ENCODE results near the gene PARD3. TPM values are rescaled to one million over a fixed set of nuclear protein-coding genes. Genes with fewer than 3 reads are reported as not detected.

Gene PARD3
- total RNA-seq, 1 donor from 2014 or later: 58.7 TPM

DNA sequence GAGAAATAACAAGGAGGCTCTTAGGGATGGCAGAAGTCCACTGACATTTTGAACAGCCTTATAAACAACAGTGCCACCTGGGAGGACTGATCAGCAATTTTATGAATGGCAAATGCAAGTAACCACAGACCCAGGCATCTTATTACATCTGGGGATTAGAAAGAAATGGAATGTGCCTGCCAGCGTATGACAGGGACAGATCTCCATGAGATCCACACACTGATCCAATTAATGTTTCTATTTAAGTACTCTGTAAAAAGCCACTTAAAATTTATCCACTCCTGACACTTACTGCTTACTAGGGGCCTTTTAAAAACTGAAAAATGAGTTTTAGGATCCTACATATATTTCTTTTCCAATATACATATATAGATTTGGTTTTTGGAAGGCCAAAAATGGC is 28.6 kb downstream of the PARD3 start:
- H3K27me3 ChIP-seq: no peaks in the 10 kb centered on the region
- no peaks in the 10 kb centered on the region for H3K9me3 ChIP-seq (ENCODE audit: low read depth)
- Mint-ChIP-seq H3K36me3 (peaks cover 7% of the 10 kb centered on the region), H3K4me3 (no peak overlapping the region), H3K27ac (no peak overlapping the region), H3K4me1 (peaks cover 53% of the 10 kb centered on the region), H3K27me3 (ENCODE audit: insufficient read depth, low read depth) (no peaks in the 10 kb centered on the region), H3K9me3 (no peaks in the 10 kb centered on the region)
- H3K4me3 ChIP-seq: no peak overlapping the region
- no peak overlapping the region for H2AFZ ChIP-seq (replicated peaks)
- DNase-seq (ENCODE audit: low spot score): no peak
- peaks cover 60% of the 10 kb centered on the region for H4K20me1 ChIP-seq (ENCODE audit: low read depth)
- no peak overlapping the region for H3K4me2 ChIP-seq
- peaks cover 3% of the 10 kb centered on the region for H3F3A ChIP-seq (ENCODE audit: low read depth)
- TF ChIP-seq, protein P1, sequence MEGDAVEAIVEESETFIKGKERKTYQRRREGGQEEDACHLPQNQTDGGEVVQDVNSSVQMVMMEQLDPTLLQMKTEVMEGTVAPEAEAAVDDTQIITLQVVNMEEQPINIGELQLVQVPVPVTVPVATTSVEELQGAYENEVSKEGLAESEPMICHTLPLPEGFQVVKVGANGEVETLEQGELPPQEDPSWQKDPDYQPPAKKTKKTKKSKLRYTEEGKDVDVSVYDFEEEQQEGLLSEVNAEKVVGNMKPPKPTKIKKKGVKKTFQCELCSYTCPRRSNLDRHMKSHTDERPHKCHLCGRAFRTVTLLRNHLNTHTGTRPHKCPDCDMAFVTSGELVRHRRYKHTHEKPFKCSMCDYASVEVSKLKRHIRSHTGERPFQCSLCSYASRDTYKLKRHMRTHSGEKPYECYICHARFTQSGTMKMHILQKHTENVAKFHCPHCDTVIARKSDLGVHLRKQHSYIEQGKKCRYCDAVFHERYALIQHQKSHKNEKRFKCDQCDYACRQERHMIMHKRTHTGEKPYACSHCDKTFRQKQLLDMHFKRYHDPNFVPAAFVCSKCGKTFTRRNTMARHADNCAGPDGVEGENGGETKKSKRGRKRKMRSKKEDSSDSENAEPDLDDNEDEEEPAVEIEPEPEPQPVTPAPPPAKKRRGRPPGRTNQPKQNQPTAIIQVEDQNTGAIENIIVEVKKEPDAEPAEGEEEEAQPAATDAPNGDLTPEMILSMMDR (IDR thresholded peaks at IDR 0.05): no peak
- TF ChIP-seq EZH2phosphoT487 (IDR thresholded peaks at IDR 0.05) (no peak), EZH2 (IDR thresholded peaks at IDR 0.05) (no peak)
- H3K36me3 ChIP-seq: no peaks in the 10 kb centered on the region
- H3K79me2 ChIP-seq (ENCODE audit: low read depth): peaks cover 100% of the 10 kb centered on the region
- peaks cover 25% of the 10 kb centered on the region for H3K4me1 ChIP-seq
- no peak overlapping the region for H3K27ac ChIP-seq
- no peak overlapping the region for H3K9ac ChIP-seq

DNA sequence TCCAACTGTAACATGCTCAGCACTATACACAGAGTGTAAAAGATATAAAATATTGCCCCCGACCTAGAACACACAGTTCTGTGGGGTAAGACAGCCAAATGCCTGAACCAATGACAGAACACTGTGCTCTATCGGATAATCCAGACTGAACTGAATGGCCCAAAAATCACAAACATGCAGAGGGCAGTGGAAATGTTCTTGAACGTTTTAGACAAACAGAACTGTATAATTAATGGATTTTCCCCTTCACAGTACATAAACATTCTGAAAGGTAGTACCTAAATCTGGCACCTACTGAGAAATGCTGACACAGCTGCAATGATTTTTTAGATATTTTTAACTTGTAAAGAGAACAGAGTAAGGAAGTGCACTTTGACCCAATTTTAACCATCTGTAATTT is 33.4 kb downstream of the PARD3 start:
- Histone ChIP-seq H3K27ac (no peak overlapping the region), H3K27me3 (no peaks in the 10 kb centered on the region), H3K4me2 (peak overlapping the region; percentile 19), H3K9ac (no peak overlapping the region), H3K79me2 (ENCODE audit: low read depth) (peaks cover 100% of the 10 kb centered on the region), H3K4me1 (peaks cover 26% of the 10 kb centered on the region), H4K20me1 (ENCODE audit: low read depth) (peaks cover 71% of the 10 kb centered on the region), H3K9me3 (ENCODE audit: low read depth) (no peaks in the 10 kb centered on the region), H3K36me3 (no peaks in the 10 kb centered on the region), H3K4me3 (no peak overlapping the region), H3F3A (ENCODE audit: low read depth) (no peaks in the 10 kb centered on the region), H2AFZ (replicated peaks) (no peak overlapping the region)
- H3K4me1 Mint-ChIP-seq: peaks cover 56% of the 10 kb centered on the region
- H3K27me3 Mint-ChIP-seq (ENCODE audit: insufficient read depth, low read depth): no peaks in the 10 kb centered on the region
- TF ChIP-seq, protein P1 (IDR thresholded peaks at IDR 0.05): no peak
- TF ChIP-seq EZH2 (IDR thresholded peaks at IDR 0.05): no peak
- no peak for TF ChIP-seq EZH2phosphoT487 (IDR thresholded peaks at IDR 0.05)
- no peaks in the 10 kb centered on the region for H3K9me3 Mint-ChIP-seq
- H3K27ac Mint-ChIP-seq: no peak overlapping the region
- no peak for DNase-seq (ENCODE audit: low spot score)
- no peak overlapping the region for H3K4me3 Mint-ChIP-seq
- peaks cover 10% of the 10 kb centered on the region for H3K36me3 Mint-ChIP-seq

DNA sequence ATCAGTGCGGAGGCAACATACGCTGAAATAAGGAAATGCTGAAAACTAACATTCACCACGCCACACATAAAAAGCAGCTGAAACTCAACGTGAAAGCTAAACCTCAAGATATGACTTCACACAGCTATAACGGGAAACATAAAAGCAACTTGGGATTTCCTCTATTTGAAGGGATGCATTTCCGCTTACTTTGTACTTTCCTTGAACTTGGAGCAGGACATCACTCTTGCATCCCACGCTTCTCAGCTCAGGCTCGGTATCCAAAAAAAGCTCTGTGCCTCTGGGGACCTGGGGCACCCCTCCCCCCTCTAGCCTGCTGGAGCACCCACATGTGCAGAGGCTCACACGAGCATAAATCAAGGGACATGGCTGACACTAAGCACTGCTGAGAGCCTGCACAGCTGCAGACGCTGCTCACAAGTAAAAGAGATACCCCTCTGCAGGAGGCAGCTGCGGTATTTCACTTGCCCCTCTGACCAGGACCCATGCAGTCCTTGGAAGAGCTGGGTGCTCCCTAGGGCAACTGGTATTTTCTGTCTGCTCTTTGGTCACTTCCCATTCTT is 34.2 kb downstream of the PARD3 start:
- Histone ChIP-seq H3K4me1 (peaks cover 19% of the 10 kb centered on the region), H3K4me2 (peak overlapping the region; percentile 19), H3K79me2 (ENCODE audit: low read depth) (peaks cover 99% of the 10 kb centered on the region), H3K9me3 (ENCODE audit: low read depth) (no peaks in the 10 kb centered on the region), H4K20me1 (ENCODE audit: low read depth) (peaks cover 63% of the 10 kb centered on the region), H2AFZ (replicated peaks) (no peak overlapping the region), H3K27ac (no peak overlapping the region), H3F3A (ENCODE audit: low read depth) (no peaks in the 10 kb centered on the region), H3K27me3 (no peaks in the 10 kb centered on the region), H3K4me3 (no peak overlapping the region), H3K36me3 (no peaks in the 10 kb centered on the region), H3K9ac (no peak overlapping the region)
- DNase-seq (ENCODE audit: low spot score): peak; percentile 26
- Mint-ChIP-seq H3K27me3 (ENCODE audit: insufficient read depth, low read depth) (no peaks in the 10 kb centered on the region), H3K27ac (peak overlapping the region; percentile 84), H3K36me3 (peaks cover 10% of the 10 kb centered on the region), H3K4me3 (peak overlapping the region; percentile 74), H3K4me1 (peaks cover 55% of the 10 kb centered on the region), H3K9me3 (no peaks in the 10 kb centered on the region)
- TF ChIP-seq EZH2phosphoT487 (IDR thresholded peaks at IDR 0.05) (no peak), EZH2 (IDR thresholded peaks at IDR 0.05) (no peak)
- TF ChIP-seq, protein P1 (IDR thresholded peaks at IDR 0.05): no peak

All from neural progenitor cell (in vitro differentiated cells).